Measurements from ENCODE around the gene ADAM10.
A peak's percentile ranks its signal among the peaks of the same experiment; 100 is the strongest.
"Not testable (repeated sequence)": the region's sequence is repeated elsewhere in the genome, so short reads cannot be mapped to it uniquely, and the experiment has no call there.

The ADAM10 gene

GRCh38 chr15:58749532-58750337, at the start of gene ADAM10:
Gene ADAM10 (minus strand): TSS chr15:58749707. CDS start chr15:58749534, 173 bp downstream.
- peak; percentile 99 for DNase-seq (ENCODE audit: low read depth in 2 of 2)

DNA sequence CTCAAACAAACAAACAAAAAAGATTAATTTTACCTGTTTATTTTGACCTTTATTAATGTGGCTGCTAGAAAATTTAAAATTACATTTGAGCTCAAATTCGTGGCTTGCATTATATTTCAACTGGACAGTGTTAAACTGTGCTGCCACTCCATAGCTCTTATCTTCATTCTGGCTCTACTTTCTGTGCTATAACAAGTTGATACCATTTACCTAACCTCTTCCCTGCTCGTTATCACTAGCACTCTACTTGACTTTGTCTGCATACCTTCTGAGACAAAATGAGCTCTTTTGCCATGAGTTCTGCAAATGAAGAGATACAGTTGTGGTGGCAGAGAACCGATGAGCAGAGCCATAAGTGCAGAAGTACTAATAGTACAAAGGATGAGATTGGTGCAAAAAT, 48.0 kb upstream of the ADAM10 start:
- no peak for DNase-seq (ENCODE audit: low read depth in 2 of 2)

DNA sequence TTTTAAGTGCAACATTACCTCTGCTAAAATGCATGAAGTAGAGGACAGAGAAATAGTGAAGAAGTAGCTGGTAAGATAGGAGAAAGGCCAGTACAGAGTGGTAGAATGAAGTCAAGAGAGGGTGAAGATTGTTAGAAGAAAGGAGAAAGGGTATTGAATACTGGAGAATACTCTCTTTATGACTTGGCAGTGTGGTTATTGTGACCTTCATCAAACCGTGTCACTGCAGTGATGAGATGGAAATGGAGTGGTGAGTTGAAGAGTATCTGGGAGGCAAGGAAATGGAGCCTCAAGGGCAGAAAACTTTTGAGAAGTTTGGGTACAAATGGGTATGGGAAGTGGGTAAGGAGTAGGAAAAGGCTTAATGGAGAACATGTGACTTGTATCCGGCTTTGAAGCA, 46.3 kb upstream of the ADAM10 start:
- no peak for DNase-seq (ENCODE audit: low read depth in 2 of 2)

DNA sequence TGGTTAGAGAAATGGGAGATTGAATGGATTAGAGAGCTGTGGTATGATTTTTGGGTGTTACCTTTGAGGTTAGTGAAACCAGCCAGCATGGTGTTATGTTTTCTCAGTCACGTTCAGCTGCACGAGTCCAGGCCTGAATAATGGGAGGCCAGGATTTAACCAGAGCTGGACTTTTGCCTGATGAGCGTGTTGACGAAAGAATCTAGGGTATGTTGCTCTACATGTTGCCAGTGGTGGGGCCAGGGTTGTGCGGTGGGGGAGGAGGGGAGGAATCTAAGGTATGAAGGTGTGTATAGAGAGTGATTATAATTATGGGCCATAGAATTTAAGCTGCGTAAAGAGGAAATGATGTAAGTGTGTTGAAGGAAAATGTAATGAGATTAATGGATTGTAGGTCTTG, 44.4 kb upstream of the ADAM10 start:
- DNase-seq (ENCODE audit: low read depth in 2 of 2): no peak

- no peak for DNase-seq (ENCODE audit: low read depth in 2 of 2)
Observed at GRCh38 chr15:58788056-58788710, 38.7 kb upstream of the ADAM10 start.

GRCh38 chr15:58785355-58785754, 35.8 kb upstream of the ADAM10 start:
- no peak for DNase-seq (ENCODE audit: low read depth in 2 of 2)

DNA sequence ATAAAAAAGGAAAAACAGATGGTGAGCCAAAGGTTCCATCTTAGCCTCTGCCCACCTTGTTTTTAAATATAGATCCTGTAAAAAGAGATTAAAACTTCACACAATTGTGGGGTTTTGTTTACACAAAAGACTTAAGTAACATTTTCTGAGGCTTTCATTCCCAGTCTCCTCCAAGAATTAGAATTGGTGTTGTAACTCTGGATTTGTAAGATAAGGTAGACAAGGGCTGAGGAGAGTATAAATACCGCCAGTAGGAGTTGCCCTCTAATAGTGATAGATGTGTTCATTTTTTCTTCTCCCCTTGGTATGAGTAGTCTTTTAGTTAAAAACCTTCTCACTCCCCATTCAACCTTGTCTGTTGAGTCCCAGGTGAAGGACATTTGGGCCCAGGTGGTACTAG, 30.0 kb upstream of the ADAM10 start:
- no peak for DNase-seq (ENCODE audit: low read depth in 2 of 2)

DNA sequence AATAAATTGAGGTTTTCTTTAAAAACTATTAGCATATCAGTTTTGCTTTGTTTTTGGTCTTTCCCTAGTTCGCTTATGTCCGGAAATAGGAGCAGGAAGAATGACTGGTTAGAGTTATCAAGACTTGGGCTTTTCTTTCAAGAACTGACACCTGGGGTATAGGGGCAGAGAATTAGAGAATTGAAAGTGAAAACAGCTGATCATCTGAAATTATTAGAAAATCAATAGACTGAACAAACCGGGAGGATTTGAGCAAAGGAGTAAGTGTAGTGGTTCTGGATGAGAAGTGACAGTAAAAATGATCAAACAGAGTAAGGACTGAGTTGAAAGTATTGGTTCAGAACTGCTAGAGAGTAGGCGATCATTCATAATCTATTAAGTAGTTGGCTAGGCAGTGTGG, 27.6 kb upstream of the ADAM10 start:
- DNase-seq (ENCODE audit: low read depth in 2 of 2): no peak

- no peak for DNase-seq (ENCODE audit: low read depth in 2 of 2)
Observed at GRCh38 chr15:58775402-58775801, 25.9 kb upstream of the ADAM10 start.

DNA sequence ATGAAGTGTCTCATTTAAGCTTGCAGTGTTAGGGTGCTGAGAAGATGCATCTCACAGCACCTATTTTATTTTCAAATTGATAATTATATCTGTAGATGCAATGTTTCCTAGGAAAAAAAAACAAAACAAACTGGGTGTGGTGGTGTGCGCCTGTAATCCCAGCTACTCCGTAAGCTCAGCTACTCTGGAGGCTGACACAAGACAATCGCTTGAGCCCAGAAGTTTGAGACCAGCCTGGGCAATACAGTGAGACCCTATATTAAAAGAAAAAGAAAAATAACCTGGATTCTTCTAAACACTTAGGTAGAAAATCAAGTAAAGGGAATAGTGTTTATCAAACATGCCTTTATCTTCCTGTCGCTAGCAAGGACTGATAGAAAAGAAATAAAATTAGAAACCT, 23.5 kb upstream of the ADAM10 start:
- no peak for DNase-seq (ENCODE audit: low read depth in 2 of 2)

DNA sequence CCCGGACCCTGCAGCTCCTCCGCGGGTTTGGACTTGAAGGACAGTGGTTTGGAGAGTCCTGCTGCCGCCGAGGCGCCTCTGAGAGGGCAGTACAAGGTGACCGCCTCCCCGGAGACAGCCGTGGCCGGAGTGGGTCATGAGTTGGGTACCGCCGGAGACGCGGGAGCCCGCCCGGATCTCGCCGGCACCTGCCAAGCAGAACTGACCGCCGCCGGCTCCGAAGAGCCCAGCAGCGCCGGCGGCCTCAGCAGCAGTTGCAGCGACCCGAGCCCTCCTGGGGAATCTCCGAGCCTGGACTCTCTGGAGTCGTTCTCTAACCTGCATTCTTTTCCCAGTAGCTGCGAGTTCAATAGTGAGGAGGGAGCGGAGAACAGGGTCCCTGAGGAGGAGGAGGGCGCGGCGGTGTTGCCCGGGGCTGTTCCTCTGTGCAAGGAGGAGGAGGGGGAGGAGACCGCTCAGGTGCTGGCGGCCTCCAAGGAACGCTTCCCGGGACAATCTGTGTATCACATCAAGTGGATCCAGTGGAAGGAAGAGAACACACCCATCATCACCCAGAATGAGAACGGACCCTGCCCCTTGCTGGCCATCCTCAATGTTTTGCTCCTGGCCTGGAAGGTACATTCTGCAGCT, 22.2 kb upstream of the ADAM10 start:
- no peak for DNase-seq (ENCODE audit: low read depth in 2 of 2)

DNA sequence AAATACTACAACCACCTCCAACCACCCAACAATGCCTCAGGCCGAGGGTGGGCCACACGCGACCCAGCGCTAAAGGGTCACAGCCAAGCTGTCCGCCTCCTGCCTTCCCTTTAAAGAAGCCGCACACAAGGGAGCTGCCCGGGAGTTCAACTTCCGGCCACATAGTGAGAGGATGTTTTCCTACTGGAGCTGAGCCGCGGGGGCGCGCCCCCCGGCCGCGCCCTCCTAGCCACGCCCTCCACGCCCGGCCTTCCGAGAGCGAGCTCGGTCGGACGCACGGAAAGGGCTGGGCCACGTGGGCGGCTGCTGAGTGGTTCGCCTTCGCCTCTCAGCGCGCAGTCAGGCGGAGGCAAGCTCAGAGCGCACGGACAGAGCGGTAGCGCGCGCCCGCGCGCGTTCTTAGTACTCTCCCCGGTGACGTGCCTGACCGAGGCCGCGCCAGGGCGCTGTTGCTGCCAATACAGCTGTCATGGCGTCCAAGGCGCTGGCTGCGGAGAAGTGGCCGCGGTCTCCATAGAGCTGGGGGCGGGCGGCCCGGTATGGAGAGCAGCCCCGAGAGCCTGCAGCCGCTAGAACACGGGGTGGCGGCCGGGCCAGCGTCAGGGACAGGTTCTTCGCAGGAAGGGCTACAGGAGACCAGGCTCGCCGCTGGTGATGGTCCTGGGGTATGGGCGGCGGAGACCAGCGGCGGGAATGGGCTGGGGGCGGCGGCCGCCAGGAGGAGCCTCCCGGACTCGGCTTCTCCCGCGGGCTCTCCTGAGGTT, 21.5 kb upstream of the ADAM10 start, which contains the start of gene MINDY2:
MINDY2 (plus strand) TSS at position 446 of the 764 bp plus-strand sequence; CDS start at position 540, 94 bp downstream.
- DNase-seq (ENCODE audit: low read depth in 2 of 2): peak; percentile 97 to 98

- peak; percentile 64 to 65 for DNase-seq (ENCODE audit: low read depth in 2 of 2)
Observed at GRCh38 chr15:58770519-58770856, 21.0 kb upstream of the ADAM10 start.

DNA sequence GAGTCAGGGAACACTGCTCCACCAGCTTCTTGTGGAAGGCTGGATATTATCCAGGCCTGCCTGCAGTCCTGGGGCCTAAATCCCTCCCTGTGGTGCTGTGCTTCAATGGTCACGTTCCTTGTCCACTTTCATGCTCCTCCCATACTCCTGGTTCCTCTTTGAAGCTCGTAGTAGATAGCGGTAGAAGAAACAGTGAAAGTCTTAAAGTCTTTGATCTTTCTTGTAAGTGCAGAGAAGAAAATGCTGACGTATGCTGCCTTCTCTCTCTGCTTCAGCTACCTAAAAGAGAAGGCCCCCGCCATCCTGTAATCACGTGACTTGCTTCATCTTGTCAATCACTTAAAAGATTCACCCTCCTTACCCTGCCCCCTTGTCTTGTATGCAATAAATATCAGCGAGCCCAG, 19.1 kb upstream of the ADAM10 start:
- not testable (repeated sequence) for DNase-seq (ENCODE audit: low read depth in 2 of 2)

DNA sequence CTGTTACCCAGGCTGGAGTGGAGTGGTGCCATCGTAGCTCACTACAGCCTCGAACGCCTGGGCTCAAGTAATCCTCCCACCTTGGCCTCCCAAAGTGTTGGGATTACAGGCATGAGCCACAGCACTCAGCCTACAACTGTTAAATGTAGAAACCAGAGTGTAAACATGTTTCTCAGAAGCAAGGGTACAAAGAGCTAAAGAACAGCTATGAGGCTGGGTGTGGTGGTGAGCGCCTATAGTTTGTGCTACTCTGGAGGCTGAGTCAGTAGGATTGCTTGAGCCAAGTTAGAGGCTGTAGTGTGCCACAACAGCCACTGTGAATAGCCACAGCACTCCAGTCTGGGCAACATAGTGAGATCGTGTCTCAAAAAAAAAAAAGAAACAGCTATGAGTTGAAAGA, 16.8 kb upstream of the ADAM10 start:
- DNase-seq (ENCODE audit: low read depth in 2 of 2): no peak

GRCh38 chr15:58764468-58764867, 15.0 kb upstream of the ADAM10 start:
- no peak for DNase-seq (ENCODE audit: low read depth in 2 of 2)

DNA sequence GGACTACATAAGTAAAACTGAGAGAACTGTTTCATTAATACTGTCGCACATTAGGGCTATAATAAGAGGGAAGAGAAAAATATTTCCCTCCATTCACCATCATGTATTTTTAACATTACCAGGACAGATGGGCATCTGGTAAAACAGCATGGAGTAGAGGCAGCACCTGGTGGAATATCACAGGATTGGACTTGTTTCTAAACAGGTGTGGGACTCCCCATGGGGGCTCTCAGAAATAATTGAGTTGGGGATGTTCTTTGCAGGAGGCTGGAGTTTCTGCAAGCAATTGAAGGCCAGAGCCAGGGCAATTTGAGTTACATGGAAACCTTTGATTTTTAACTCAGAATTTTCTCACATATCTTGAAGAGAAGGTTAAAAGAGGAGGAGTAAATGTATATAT, 13.2 kb upstream of the ADAM10 start:
- no peak for DNase-seq (ENCODE audit: low read depth in 2 of 2)

- DNase-seq (ENCODE audit: low read depth in 2 of 2): no peak
Observed at GRCh38 chr15:58762285-58762684, 12.8 kb upstream of the ADAM10 start.

DNA sequence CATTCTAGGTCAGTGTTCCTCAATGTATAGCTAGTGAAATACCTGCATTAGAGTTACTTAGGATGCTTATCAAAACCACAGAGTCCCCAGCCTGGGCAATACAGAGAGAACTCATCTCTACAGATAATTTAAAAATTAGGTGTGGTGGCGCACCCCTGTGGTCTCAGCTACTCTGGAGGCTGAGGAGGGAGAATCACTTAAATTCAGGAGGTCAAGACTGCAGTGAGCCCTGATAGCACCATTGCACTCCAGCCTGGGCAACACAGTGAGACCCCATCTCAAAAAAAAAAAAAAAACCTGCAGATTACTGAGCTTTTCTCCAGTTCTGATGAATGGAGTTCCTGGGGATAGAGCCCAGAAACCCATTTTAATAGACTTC, 11.5 kb upstream of the ADAM10 start:
- DNase-seq (ENCODE audit: low read depth in 2 of 2): no peak

- no peak for DNase-seq (ENCODE audit: low read depth in 2 of 2)
Observed at GRCh38 chr15:58760385-58761009, 11.0 kb upstream of the ADAM10 start.

DNA sequence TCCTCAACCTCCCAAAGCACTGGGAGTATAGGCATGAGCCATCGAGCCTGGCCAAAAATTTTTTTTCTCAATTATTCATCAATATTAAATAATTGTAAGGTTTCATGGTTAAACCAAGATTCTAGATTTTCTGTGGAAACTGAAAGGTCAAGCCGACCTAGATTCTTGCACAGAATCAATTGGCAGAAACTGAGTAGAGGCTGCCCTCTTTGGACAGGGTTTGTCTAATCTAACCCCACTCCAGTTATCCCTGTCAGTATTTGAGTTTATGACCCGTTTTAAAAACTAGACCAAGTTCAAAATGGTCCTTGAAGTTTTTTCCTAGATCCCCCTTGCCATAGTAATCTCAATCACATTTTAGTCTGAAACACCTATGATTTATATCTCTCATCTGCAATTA, 8.6 kb upstream of the ADAM10 start:
- no peak for DNase-seq (ENCODE audit: low read depth in 2 of 2)

DNA sequence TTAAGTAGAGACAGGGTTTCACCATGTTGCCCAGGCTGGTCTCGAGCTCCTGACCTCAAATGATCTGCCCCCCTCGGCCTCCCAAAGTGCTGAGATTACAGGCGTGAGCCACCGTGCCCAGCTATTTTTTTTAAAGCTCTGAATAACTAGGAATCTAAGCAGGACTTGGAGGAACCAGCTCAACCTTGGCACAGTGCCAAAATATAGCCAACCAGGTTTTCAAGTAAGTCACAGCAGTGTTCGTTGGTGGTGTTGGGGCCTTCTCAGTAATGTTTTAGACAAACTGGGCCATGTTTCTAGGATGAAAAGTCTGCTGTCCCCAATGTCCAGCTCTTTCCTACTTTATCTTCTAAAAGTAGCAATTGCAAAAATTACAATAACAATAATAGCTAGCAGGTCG, 6.4 kb upstream of the ADAM10 start:
- DNase-seq (ENCODE audit: low read depth in 2 of 2): no peak

All from fibroblast of skin of left quadriceps (primary cell).